ENCODE data around the gene ZNF597. TPM values are rescaled to one million over a fixed set of nuclear protein-coding genes. Genes with fewer than 3 reads are reported as not detected.

The ZNF597 gene, protein sequence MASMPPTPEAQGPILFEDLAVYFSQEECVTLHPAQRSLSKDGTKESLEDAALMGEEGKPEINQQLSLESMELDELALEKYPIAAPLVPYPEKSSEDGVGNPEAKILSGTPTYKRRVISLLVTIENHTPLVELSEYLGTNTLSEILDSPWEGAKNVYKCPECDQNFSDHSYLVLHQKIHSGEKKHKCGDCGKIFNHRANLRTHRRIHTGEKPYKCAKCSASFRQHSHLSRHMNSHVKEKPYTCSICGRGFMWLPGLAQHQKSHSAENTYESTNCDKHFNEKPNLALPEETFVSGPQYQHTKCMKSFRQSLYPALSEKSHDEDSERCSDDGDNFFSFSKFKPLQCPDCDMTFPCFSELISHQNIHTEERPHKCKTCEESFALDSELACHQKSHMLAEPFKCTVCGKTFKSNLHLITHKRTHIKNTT
- 2.7 TPM for total RNA-seq (2021; ENCODE audit: unreplicated experiment)
- 1.2 TPM for polyA plus RNA-seq (2012; ENCODE audit: insufficient read length)
- percentile 63 among the genes with signal in this experiment for Bru-seq, nascent RNA
- BruChase-seq, experiment 1, labeled RNA remaining after a 2-hour chase: percentile 73 among the genes with signal in this experiment
- percentile 51 among the genes with signal in this experiment for BruChase-seq, experiment 2, labeled RNA remaining after a 6-hour chase
- long read RNA-seq, full-length matches to known transcripts: 5 of 6 reads
- long read RNA-seq, partial matches to known transcripts: 0 of 6 reads
- long read RNA-seq, other reads (novel, unspliced or antisense): 1 of 6 reads

DNA sequence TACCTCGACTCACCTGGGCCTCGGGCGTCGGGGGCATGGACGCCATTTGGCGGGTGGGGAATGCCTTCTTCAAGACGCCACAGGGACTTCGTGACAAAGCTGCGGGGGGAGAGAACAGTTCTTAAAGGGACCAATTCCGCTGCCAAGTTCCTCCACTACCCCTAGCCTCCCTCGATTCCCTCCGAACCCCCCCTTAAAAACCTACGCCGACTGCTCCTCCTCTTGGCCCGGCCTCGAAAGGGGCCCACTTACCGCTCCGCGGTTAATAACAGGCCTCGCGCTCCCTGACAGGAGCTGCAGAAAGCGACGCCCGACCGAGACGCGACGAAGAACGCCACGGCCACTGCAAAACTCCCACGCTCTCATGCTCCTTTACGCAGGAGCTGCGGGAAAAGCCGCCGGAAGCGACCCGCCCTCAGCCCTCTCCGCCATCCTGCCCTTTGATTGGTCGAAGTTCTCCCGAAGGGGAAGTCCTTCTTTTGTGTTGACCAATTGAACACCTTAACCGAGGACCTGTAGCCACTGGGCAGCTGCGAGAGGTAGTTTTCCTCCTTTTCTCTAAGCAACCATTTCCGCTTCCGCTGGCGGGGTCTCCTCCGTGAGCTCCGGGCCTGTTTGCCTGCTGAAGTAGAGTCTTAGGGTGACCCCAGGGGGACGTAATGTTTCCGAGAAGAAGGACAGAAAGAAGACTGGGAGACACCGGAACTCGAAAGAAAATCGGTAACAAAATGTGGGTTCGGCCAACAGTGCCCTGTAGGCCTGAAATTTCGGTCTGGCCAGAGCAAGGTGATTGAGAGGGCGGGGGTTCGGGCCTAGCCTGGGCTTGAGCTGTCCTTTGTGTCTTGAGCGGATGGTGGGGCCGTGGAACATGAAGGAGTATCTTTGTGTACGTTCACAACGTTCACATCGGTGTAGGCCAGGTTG, at the start of gene ZNF597, which contains the start of gene NAA60:
TSS of gene ZNF597 (minus strand) at position 397 of the 924 bp plus-strand sequence. CDS start at position 46, 351 bp downstream.
TSS of gene NAA60 (plus strand) at position 573 of the 924 bp plus-strand sequence. CDS start 32,548 bp downstream, outside the sequence.
- DNase-seq (ENCODE audit: low read depth, low spot score) (peak; percentile 38), ATAC-seq (peak; percentile 96)
- intact Hi-C loops (cut with micrococcal nuclease; ENCODE audit: unreplicated experiment): no loop called here
- TF ChIP-seq TCF7L2 (IDR thresholded peaks at IDR 0.05; ENCODE audit: low read depth, low read length) (no peak), POLR2AphosphoS5 (IDR thresholded peaks at IDR 0.05; ENCODE audit: low read depth, low read length) (no peak; the same call in 1 of the 2 replicates), SIN3A (IDR thresholded peaks at IDR 0.05; ENCODE audit: borderline replicate concordance, insufficient read depth, low read depth, low read length) (no peak)
- TF ChIP-seq, protein P1, sequence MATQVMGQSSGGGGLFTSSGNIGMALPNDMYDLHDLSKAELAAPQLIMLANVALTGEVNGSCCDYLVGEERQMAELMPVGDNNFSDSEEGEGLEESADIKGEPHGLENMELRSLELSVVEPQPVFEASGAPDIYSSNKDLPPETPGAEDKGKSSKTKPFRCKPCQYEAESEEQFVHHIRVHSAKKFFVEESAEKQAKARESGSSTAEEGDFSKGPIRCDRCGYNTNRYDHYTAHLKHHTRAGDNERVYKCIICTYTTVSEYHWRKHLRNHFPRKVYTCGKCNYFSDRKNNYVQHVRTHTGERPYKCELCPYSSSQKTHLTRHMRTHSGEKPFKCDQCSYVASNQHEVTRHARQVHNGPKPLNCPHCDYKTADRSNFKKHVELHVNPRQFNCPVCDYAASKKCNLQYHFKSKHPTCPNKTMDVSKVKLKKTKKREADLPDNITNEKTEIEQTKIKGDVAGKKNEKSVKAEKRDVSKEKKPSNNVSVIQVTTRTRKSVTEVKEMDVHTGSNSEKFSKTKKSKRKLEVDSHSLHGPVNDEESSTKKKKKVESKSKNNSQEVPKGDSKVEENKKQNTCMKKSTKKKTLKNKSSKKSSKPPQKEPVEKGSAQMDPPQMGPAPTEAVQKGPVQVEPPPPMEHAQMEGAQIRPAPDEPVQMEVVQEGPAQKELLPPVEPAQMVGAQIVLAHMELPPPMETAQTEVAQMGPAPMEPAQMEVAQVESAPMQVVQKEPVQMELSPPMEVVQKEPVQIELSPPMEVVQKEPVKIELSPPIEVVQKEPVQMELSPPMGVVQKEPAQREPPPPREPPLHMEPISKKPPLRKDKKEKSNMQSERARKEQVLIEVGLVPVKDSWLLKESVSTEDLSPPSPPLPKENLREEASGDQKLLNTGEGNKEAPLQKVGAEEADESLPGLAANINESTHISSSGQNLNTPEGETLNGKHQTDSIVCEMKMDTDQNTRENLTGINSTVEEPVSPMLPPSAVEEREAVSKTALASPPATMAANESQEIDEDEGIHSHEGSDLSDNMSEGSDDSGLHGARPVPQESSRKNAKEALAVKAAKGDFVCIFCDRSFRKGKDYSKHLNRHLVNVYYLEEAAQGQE (IDR thresholded peaks at IDR 0.05; ENCODE audit: insufficient read depth in 1 of 2, low read depth in 2 of 2, low read length in 1 of 2): no peak
- TF ChIP-seq, protein P2, sequence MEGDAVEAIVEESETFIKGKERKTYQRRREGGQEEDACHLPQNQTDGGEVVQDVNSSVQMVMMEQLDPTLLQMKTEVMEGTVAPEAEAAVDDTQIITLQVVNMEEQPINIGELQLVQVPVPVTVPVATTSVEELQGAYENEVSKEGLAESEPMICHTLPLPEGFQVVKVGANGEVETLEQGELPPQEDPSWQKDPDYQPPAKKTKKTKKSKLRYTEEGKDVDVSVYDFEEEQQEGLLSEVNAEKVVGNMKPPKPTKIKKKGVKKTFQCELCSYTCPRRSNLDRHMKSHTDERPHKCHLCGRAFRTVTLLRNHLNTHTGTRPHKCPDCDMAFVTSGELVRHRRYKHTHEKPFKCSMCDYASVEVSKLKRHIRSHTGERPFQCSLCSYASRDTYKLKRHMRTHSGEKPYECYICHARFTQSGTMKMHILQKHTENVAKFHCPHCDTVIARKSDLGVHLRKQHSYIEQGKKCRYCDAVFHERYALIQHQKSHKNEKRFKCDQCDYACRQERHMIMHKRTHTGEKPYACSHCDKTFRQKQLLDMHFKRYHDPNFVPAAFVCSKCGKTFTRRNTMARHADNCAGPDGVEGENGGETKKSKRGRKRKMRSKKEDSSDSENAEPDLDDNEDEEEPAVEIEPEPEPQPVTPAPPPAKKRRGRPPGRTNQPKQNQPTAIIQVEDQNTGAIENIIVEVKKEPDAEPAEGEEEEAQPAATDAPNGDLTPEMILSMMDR (IDR thresholded peaks at IDR 0.05): no peak
- Histone ChIP-seq H3K9me3 (ENCODE audit: control insufficient read depth, insufficient read depth, low read depth, low read length) (peaks cover 4% of the 10 kb centered on the region; the same call in 1 of the 2 replicates), H3K27ac (ENCODE audit: low read length) (peak within 1 kb of the TSS; percentile 77), H3K36me3 (ENCODE audit: control insufficient read depth, insufficient read depth, low read length) (no peaks in the 10 kb centered on the region), H3K4me3 (ENCODE audit: low read depth in 2 of 2, low read length in 2 of 2) (peak within 1 kb of the TSS; percentile 59 to 76), H3K4me1 (ENCODE audit: control insufficient read depth, insufficient read depth, low read length) (no peaks in the 10 kb centered on the region), H3K27me3 (ENCODE audit: control insufficient read depth, insufficient read depth, low read length) (no peaks in the 10 kb centered on the region)
- in situ Hi-C loops (cut with HindIII; ENCODE audit: low pct_unique_long_range_greater_than_20kb, low sequenced_read_pairs): no loop called here
- ChIA-PET POLR2A (no interaction called here), CTCF (interaction anchor here (0.6 kb wide), 1 partner anchor 630 kb away, joined by 3 read pairs; no protein-coding TSS in a partner anchor)
- BruUV-seq (replicated peaks): no TSS peak

DNA sequence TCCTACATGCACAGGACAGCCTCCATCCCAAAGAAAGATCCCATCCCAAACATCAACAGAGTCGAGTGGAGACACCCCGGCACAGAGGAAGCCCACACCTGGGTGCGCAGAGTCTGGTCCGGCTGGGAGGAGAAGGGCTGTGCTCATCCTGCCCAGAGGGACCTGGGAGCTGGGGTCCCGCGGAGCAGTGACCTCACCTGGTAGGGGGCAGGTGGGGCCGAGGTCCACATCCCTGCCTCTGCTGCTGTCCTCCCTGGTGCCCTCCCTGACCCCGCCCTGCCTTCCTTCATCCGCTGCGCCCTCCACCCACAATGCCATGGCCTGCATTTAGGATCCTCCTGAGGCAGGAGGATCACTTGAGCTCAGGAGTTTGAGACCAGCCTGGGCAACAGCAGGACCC, 49.1 kb upstream of the ZNF597 start:
- no TSS peak for BruUV-seq (replicated peaks)
- CTCF ChIA-PET: no interaction called here
- H3K4me1 ChIP-seq (ENCODE audit: control insufficient read depth, insufficient read depth, low read length): no peaks in the 10 kb centered on the region
- no peaks in the 10 kb centered on the region for H3K36me3 ChIP-seq (ENCODE audit: control insufficient read depth, insufficient read depth, low read length)
- H3K27ac ChIP-seq (ENCODE audit: low read length): no peak overlapping the region
- TF ChIP-seq SIN3A (IDR thresholded peaks at IDR 0.05; ENCODE audit: borderline replicate concordance, insufficient read depth, low read depth, low read length) (no peak), TCF7L2 (IDR thresholded peaks at IDR 0.05; ENCODE audit: low read depth, low read length) (no peak), POLR2AphosphoS5 (IDR thresholded peaks at IDR 0.05; ENCODE audit: low read depth, low read length) (no peak)
- TF ChIP-seq, protein P1 (IDR thresholded peaks at IDR 0.05; ENCODE audit: insufficient read depth in 1 of 2, low read depth in 2 of 2, low read length in 1 of 2): no peak
- intact Hi-C loops (cut with micrococcal nuclease; ENCODE audit: unreplicated experiment) (no loop called here), in situ Hi-C loops (cut with HindIII; ENCODE audit: low pct_unique_long_range_greater_than_20kb, low sequenced_read_pairs) (no loop called here)
- no peaks in the 10 kb centered on the region for H3K27me3 ChIP-seq (ENCODE audit: control insufficient read depth, insufficient read depth, low read length)
- H3K9me3 ChIP-seq (ENCODE audit: control insufficient read depth, insufficient read depth, low read depth, low read length): no peaks in the 10 kb centered on the region
- DNase-seq (ENCODE audit: low read depth, low spot score): no peak
- POLR2A ChIA-PET: no interaction called here
- H3K4me3 ChIP-seq (ENCODE audit: low read depth in 2 of 2, low read length in 2 of 2): no peak overlapping the region
- ATAC-seq: no peak

Measured in Panc1 (cell line).